Mesendoderm (in vitro differentiated cells): ENCODE results near the gene NPM1.

Experiments used
- DNase-seq: peaks from one replicate; pipeline ENCODE4 v3.0.0; 2013
- H2AK5ac ChIP-seq: 2 replicates; pipeline ENCODE4 v1.6.1; 2013; ENCODE audit warnings: low read length, inconsistent platforms
- H2BK120ac ChIP-seq: 2 replicates; pipeline ENCODE4 v1.6.1; 2013; ENCODE audit warnings: low read depth, mild to moderate bottlenecking, low read length, moderate library complexity, mixed read lengths
- H2BK15ac ChIP-seq: replicated peaks from 2 replicates; pipeline ENCODE4 v1.6.1; 2013; ENCODE audit warnings: low read depth, mild to moderate bottlenecking, moderate library complexity
- H2BK5ac ChIP-seq: 2 replicates; pipeline ENCODE4 v1.6.1; 2013; ENCODE audit warnings: low read length, inconsistent platforms
- H3K18ac ChIP-seq: 2 replicates; pipeline ENCODE4 v1.6.1; 2013; ENCODE audit warnings: mild to moderate bottlenecking, low read length, mixed read lengths
- H3K23ac ChIP-seq: one replicate; pipeline ENCODE4 v1.6.1; 2013; ENCODE audit warnings: low read length
- H3K27ac ChIP-seq: 2 replicates; pipeline ENCODE4 v1.5.1; 2013; ENCODE audit warnings: low read depth, mild to moderate bottlenecking, inconsistent platforms, low read length, moderate library complexity
- H3K27me3 ChIP-seq: 2 replicates; pipeline ENCODE4 v1.6.1; 2013; ENCODE audit warnings: low read length, control low read depth, mild to moderate bottlenecking, inconsistent platforms; ENCODE audit not compliant: insufficient read depth, poor library complexity
- H3K36me3 ChIP-seq: 2 replicates; pipeline ENCODE4 v1.6.1; 2013; ENCODE audit warnings: low read length, inconsistent platforms; ENCODE audit not compliant: control insufficient read depth, insufficient read depth
- H3K4ac ChIP-seq: one replicate; pipeline ENCODE4 v1.6.1; 2013; ENCODE audit warnings: low read depth, mild to moderate bottlenecking, low read length, moderate library complexity
- H3K4me1 ChIP-seq: 2 replicates; pipeline ENCODE4 v1.6.1; 2013; ENCODE audit warnings: low read depth, low read length, inconsistent platforms; ENCODE audit not compliant: control insufficient read depth
- H3K4me2 ChIP-seq: 2 replicates; pipeline ENCODE4 v1.6.1; 2013; ENCODE audit warnings: low read length
- H3K4me3 ChIP-seq: 2 replicates; pipeline ENCODE4 v1.5.1; 2013; ENCODE audit warnings: mild to moderate bottlenecking, low read length
- H3K56ac ChIP-seq: one replicate; pipeline ENCODE4 v1.6.1; 2013; ENCODE audit warnings: low read length
- H3K79me1 ChIP-seq: 2 replicates; pipeline ENCODE4 v1.6.1; 2013; ENCODE audit warnings: low read length, inconsistent platforms
- H3K79me2 ChIP-seq: 2 replicates; pipeline ENCODE4 v1.6.1; 2013; ENCODE audit warnings: mild to moderate bottlenecking, low read length; ENCODE audit not compliant: control insufficient read depth, insufficient read depth
- H3K9ac ChIP-seq: 2 replicates; pipeline ENCODE4 v1.6.1; 2013; ENCODE audit warnings: low read length, inconsistent platforms
- H4K5ac ChIP-seq: one replicate; pipeline ENCODE4 v1.6.1; 2013; ENCODE audit warnings: low read length
- H4K8ac ChIP-seq: one replicate; pipeline ENCODE4 v1.6.1; 2013; ENCODE audit warnings: low read depth, mild to moderate bottlenecking, control low read depth, low read length, moderate library complexity
- WGBS: extraction: QIAGEN DNeasy Blood & Tissue Kit; methylation state at CpG from one replicate; pipeline ENCODE4 v1.1.7; 2013; ENCODE audit warnings: low lambda C conversion rate, missing lambda C conversion rate; ENCODE audit not compliant: insufficient coverage; ENCODE audit errors: extremely low coverage; 5-methylcytosine and 5-hydroxymethylcytosine counted together

Gene NPM1

DNA sequence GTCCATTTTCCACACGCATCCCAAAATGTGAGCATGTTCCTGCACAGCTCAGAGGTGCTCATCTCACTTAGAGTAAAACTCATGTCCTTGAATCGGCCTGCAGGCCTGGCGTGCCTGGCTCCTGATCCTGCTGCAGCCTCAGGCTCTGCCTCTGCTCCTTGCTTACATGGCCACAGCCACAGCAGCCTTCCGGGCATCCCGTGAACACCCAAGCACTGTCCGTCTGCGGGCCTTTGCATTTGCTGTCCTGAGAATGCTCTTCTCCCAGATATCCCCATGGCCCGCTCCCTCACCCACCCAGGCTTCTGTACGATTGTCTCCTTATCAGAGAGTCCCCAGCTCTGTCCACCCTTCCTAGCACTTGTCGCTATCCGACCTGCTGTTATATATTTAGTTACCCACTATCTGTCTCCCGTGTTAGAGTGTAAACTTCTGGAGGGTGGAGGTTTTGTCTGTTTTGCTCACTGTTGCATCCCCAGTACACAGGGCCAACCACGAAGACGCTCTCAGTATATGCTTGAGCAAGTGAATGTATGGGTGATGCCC, 53.7 kb downstream of the NPM1 start:
- H3K36me3 ChIP-seq: no peaks in the 10 kb centered on the region
- H3K27me3 ChIP-seq: no peaks in the 10 kb centered on the region
- no peak overlapping the region for H2AK5ac ChIP-seq
- H3K23ac ChIP-seq: no peak overlapping the region
- no peak overlapping the region for H3K9ac ChIP-seq
- no peak overlapping the region for H3K4me2 ChIP-seq
- DNase-seq: no peak
- no peaks in the 10 kb centered on the region for H3K79me2 ChIP-seq
- no peak overlapping the region for H2BK5ac ChIP-seq
- H4K5ac ChIP-seq: no peak overlapping the region
- no peak overlapping the region for H4K8ac ChIP-seq
- no CpG with 5 or more reads among the region's 14 CpGs for WGBS
- H3K79me1 ChIP-seq: no peaks in the 10 kb centered on the region
- H3K27ac ChIP-seq: no peak overlapping the region
- H2BK15ac ChIP-seq: no peak overlapping the region
- H3K56ac ChIP-seq: peak overlapping the region; percentile 15
- peaks cover 4% of the 10 kb centered on the region for H3K4me1 ChIP-seq
- no peak overlapping the region for H3K18ac ChIP-seq
- H2BK120ac ChIP-seq: no peak overlapping the region
- H3K4me3 ChIP-seq: no peak overlapping the region
- no peak overlapping the region for H3K4ac ChIP-seq

DNA sequence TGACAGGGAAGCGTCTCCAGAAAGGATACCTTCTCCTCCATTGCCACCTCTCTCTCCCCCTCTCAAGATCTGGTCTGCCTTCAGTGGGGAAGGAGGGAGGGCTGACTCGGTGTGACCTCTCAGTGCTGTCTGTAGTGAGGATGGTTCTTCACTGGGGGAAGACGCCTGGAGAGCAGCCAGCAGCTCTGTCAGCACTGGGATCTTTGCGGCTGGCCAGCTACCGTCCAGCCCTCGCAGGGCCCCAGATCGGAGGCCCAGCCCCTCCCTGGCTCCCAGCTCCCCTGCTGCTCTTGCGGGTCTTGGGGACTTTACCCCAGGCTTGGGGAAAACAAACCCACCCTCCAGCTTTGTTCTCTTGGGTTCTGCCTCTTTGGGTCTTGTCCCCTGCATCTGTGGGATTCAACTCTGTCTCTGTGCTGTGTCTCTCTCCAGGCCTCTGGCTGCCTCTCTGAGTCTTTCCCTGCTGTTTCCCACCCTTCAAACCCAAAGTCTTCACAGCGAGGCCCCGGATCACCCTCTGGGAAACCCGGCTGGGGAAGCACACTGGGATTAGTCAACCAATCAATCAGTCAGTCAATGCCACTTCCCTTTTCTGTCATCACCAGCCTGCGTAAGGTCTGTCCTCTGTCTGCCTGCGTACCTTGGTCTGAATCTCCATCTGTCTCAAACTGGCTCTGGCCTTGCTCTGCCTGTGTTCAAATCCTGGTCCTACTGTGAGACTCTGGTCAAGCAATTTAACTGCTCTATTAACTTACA, 54.8 kb downstream of the NPM1 start:
- Histone ChIP-seq H3K36me3 (no peaks in the 10 kb centered on the region), H3K4me2 (no peak overlapping the region), H2BK5ac (no peak overlapping the region), H3K27ac (no peak overlapping the region), H2BK120ac (no peak overlapping the region), H3K56ac (no peak overlapping the region), H3K18ac (no peak overlapping the region), H3K9ac (no peak overlapping the region), H3K4me3 (no peak overlapping the region), H4K5ac (no peak overlapping the region), H3K79me1 (no peaks in the 10 kb centered on the region), H3K4me1 (peaks cover 3% of the 10 kb centered on the region), H2BK15ac (no peak overlapping the region), H3K4ac (no peak overlapping the region), H2AK5ac (no peak overlapping the region), H3K79me2 (no peaks in the 10 kb centered on the region), H3K27me3 (no peaks in the 10 kb centered on the region), H4K8ac (no peak overlapping the region), H3K23ac (no peak overlapping the region)
- WGBS: no CpG with 5 or more reads among the region's 13 CpGs
- no peak for DNase-seq

DNA sequence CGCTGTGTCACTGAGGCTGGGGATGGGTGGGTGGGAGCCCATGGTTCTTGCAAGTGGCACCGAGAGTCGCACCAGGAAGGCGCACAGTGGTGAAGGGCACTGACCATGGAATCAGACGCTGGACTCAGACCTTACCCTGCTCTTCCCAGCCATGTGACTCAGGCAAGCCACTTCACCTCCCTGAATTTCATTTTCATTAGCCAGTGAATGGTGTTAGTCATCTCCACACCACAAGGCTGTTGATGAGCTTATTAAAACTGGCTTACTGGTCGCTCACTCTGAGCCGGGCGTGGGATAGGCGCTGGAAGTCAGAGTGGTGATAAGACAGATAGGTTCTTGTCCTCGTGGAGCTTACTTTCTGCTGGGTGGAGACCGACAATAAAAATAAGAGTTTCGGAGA, 56.9 kb downstream of the NPM1 start:
- no peak overlapping the region for H2BK15ac ChIP-seq
- H3K79me1 ChIP-seq: no peaks in the 10 kb centered on the region
- no peak overlapping the region for H3K4me2 ChIP-seq
- H3K27ac ChIP-seq: no peak overlapping the region
- H3K18ac ChIP-seq: no peak overlapping the region
- no peak overlapping the region for H3K4ac ChIP-seq
- no peak for DNase-seq
- H3K79me2 ChIP-seq: no peaks in the 10 kb centered on the region
- H2AK5ac ChIP-seq: no peak overlapping the region
- no peaks in the 10 kb centered on the region for H3K36me3 ChIP-seq
- no CpG with 5 or more reads among the region's 12 CpGs for WGBS
- no peak overlapping the region for H3K4me3 ChIP-seq
- H2BK5ac ChIP-seq: no peak overlapping the region
- peaks cover 4% of the 10 kb centered on the region for H3K4me1 ChIP-seq
- H3K9ac ChIP-seq: no peak overlapping the region
- no peak overlapping the region for H4K8ac ChIP-seq
- H3K27me3 ChIP-seq: no peaks in the 10 kb centered on the region
- H4K5ac ChIP-seq: no peak overlapping the region
- no peak overlapping the region for H2BK120ac ChIP-seq
- H3K56ac ChIP-seq: no peak overlapping the region
- no peak overlapping the region for H3K23ac ChIP-seq

- no CpG with 5 or more reads among the region's 14 CpGs for WGBS
- Histone ChIP-seq H2BK5ac (no peak overlapping the region), H3K56ac (no peak overlapping the region), H3K4ac (no peak overlapping the region), H3K27ac (no peak overlapping the region), H3K4me1 (peaks cover 4% of the 10 kb centered on the region), H3K4me2 (no peak overlapping the region), H3K18ac (no peak overlapping the region), H2BK120ac (no peak overlapping the region), H3K79me2 (no peaks in the 10 kb centered on the region), H3K36me3 (no peaks in the 10 kb centered on the region), H2BK15ac (no peak overlapping the region), H3K27me3 (no peaks in the 10 kb centered on the region), H3K4me3 (no peak overlapping the region), H3K79me1 (no peaks in the 10 kb centered on the region), H3K9ac (no peak overlapping the region), H2AK5ac (no peak overlapping the region), H4K5ac (no peak overlapping the region), H3K23ac (no peak overlapping the region), H4K8ac (no peak overlapping the region)
- DNase-seq: no peak
These were observed 58.2 kb downstream of the NPM1 start for GRCh38 chr5:171445644-171446516.

DNA sequence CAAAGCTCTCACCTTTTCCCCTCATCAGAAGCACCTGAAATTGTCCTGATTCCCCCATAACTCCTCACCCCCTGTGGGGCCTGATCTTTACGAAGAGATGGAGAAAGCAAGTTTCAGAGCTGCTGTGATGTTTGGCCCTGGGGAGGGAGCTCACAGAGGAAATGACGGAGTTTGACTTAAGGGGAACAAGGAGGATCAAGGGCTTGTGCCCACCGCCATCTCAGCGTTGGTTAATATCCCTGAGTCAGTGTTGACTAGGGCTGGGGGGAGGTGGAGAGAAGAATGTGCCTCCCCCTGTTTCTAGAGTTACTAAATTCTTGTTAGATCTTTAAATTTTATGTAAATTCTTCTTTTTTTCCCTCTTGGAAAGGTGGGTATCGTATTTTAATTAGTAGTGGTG, 59.6 kb downstream of the NPM1 start:
- H4K8ac ChIP-seq: no peak overlapping the region
- no peaks in the 10 kb centered on the region for H3K79me2 ChIP-seq
- no peak overlapping the region for H3K4me2 ChIP-seq
- H3K27ac ChIP-seq: no peak overlapping the region
- H3K9ac ChIP-seq: no peak overlapping the region
- peak overlapping the region; percentile 52 for H3K56ac ChIP-seq
- no peaks in the 10 kb centered on the region for H3K36me3 ChIP-seq
- no peak overlapping the region for H2BK5ac ChIP-seq
- DNase-seq: no peak
- no peak overlapping the region for H3K23ac ChIP-seq
- no peak overlapping the region for H3K18ac ChIP-seq
- no peak overlapping the region for H2BK15ac ChIP-seq
- no peak overlapping the region for H2AK5ac ChIP-seq
- no peak overlapping the region for H3K4ac ChIP-seq
- no peak overlapping the region for H4K5ac ChIP-seq
- no peaks in the 10 kb centered on the region for H3K27me3 ChIP-seq
- H3K4me1 ChIP-seq: peaks cover 4% of the 10 kb centered on the region
- no peak overlapping the region for H2BK120ac ChIP-seq
- WGBS: no CpG with 5 or more reads among the region's 5 CpGs
- H3K4me3 ChIP-seq: no peak overlapping the region
- no peaks in the 10 kb centered on the region for H3K79me1 ChIP-seq
